Activated CD4-positive, alpha-beta T cell treated with anti-CD3 and anti-CD28 coated beads, Interleukin-2, amount 10 ng/mL, durations not matched to agents 7 days and 5 days (primary cell): ENCODE results near the gene PBX1. TPM values are rescaled to one million over a fixed set of nuclear protein-coding genes. Genes with fewer than 3 reads are reported as not detected.
"Not testable (repeated sequence)": the region's sequence is repeated elsewhere in the genome, so short reads cannot be mapped to it uniquely, and the experiment has no call there.

Experiments
- CTCF ChIA-PET: fragments of 350-600 bp; sonication (Branson Sonifier 250); formaldehyde crosslinking; loops from one replicate; lab custom pipeline; 2021; ENCODE audit warnings: antibody characterized with exemption; lab: Charles Lee
- POLR2A ChIA-PET: fragments of 350-600 bp; sonication (Branson Sonifier 250); formaldehyde crosslinking; loops from one replicate; lab custom pipeline; 2021; ENCODE audit warnings: antibody characterized with exemption; lab: Charles Lee
- DNase-seq: peaks from one replicate; pipeline ENCODE4 v3.0.0-alpha.2; 2020
- H3K27ac Mint-ChIP-seq: one replicate; pipeline ENCODE4 v1.8.0; 2021; ENCODE audit warnings: mild to moderate bottlenecking, moderate library complexity, mixed read lengths
- H3K27me3 Mint-ChIP-seq: one replicate; pipeline ENCODE4 v1.8.0; 2021; ENCODE audit warnings: mixed read lengths
- H3K36me3 Mint-ChIP-seq: one replicate; pipeline ENCODE4 v1.8.0; 2021; ENCODE audit warnings: low read depth, mixed read lengths
- H3K4me1 Mint-ChIP-seq: one replicate; pipeline ENCODE4 v1.8.0; 2021; ENCODE audit warnings: mixed read lengths
- H3K4me3 Mint-ChIP-seq: one replicate; pipeline ENCODE4 v1.8.0; 2021; ENCODE audit warnings: mild to moderate bottlenecking, moderate library complexity, mixed read lengths
- H3K9me3 Mint-ChIP-seq: one replicate; pipeline ENCODE4 v1.8.0; 2021; ENCODE audit warnings: mixed read lengths
- total RNA-seq, 2 experiments: library from RNA; stranded (reverse); gene quantifications; one replicate each; pipeline ENCODE4 v1.2.3, GENCODE V29; 2021

Gene PBX1
- total RNA-seq, result under 1 TPM; 0.12 to 0.15 TPM

DNA sequence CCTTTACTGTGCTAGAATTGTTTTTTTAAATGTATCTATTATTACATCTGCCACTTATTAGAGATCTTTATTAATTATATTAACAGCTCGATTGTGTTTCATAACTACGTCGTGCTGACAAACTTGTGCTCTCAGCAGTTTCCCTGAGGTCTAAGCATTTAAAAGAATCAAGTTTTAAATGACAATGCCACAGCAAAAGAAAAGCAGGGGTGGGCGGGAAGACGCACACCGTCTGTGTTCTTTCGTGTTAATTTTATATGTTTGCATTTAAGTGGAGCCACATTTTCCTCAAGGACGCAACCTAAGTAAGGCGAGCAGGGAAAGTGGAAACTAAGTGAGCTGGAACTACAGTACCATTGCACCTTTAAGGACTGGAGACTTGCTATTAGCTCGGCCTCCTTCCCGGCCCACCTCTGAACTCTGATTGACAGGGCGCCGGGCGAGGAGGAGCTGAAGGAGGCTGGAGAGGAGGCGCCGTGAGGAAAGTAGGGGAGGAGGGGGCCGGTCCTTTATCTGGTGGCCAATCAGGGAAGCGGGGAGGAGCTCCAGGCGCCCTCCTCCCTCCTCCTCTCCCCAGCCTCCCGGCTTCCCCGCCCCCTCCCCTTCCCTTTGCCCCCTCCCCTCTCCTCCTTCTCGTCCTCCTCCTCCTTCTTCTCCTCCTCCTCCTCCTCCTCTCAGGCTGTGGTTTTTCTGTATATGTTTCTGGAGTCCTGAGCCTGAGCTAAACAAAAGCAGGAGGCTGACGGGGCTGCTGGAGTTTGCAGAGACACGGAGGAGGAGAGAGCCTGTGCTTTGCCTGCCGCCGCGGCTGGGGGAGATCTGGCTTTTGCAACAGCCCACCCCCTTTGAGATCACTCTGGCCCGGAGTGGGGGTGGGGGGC, at the start of gene PBX1:
TSS of gene PBX1 (plus strand) at position 724 of the 881 bp plus-strand sequence.
- ChIA-PET CTCF (no interaction called here), POLR2A (no interaction called here)
- H3K4me3 Mint-ChIP-seq, result peak within 1 kb of the TSS; percentile 59
- H3K36me3 Mint-ChIP-seq, result no peaks in the 10 kb centered on the region
- no peaks in the 10 kb centered on the region for H3K9me3 Mint-ChIP-seq
- H3K27ac Mint-ChIP-seq, result no peak within 1 kb of the TSS
- peak; percentile 82 for DNase-seq
- peaks cover 6% of the 10 kb centered on the region for H3K4me1 Mint-ChIP-seq
- peaks cover 32% of the 10 kb centered on the region for H3K27me3 Mint-ChIP-seq

DNA sequence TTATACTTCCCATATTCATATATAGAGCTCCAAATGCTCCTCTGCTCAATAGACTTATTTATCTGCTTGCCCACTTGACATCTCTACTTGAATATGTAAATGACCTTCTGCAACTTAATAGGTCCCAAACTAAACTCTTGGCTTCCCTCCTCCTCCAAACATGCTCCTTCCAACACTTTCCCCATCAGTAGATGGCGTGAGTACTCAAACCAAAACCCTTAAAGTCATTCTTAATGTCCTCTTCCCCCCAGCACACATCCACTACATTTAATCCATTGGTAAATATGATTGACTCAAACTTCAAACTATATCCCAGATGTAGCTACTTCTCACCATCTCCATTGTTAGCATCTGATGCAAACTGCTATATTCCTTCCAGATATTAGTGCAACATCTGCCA, 48.5 kb upstream of the PBX1 start:
- POLR2A ChIA-PET, result no interaction called here
- H3K4me3 Mint-ChIP-seq, result no peak overlapping the region

DNA sequence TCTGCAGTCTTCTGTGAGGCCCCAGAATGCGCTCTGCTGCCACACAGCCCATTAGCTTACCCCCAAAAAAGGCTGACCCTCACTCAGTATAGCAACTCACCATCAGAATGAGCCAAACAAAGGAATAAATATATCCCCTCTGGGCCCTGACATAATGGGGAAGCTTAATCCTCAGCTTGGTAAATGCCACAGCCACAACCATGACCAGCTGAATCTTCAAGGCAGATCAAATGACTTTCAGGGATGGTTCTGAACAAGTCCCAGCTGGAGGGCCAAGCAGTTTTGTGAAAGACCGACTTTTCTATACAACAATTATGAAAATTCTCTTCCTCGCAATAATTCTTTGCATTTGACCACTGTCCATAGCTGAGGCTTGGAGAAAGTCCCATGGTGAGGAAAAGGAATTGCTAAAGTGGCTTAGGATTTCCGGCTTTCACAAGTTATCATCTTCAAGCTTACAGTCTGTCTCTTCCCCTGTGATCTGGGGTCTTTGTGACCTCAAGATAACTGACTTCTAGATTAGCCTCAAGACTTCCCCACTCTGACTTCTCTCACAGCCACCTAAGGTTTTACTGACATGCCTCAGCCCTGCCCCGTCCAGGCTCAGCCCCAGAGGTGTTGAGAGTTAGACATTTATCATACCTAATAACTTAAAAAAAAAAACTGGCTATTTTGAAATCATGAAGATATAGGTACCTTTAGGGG, 47.8 kb upstream of the PBX1 start:
- no peak overlapping the region for H3K27ac Mint-ChIP-seq
- DNase-seq, result no peak
- H3K4me1 Mint-ChIP-seq, result no peaks in the 10 kb centered on the region
- no peaks in the 10 kb centered on the region for H3K9me3 Mint-ChIP-seq
- no peaks in the 10 kb centered on the region for H3K36me3 Mint-ChIP-seq
- ChIA-PET CTCF (no interaction called here), POLR2A (no interaction called here)
- no peaks in the 10 kb centered on the region for H3K27me3 Mint-ChIP-seq
- no peak overlapping the region for H3K4me3 Mint-ChIP-seq

More for the DNA sequence above, 48.5 kb upstream of the PBX1 start:
- H3K27me3 Mint-ChIP-seq, result no peaks in the 10 kb centered on the region
- DNase-seq, result no peak
- no peaks in the 10 kb centered on the region for H3K36me3 Mint-ChIP-seq
- no peaks in the 10 kb centered on the region for H3K9me3 Mint-ChIP-seq
- H3K4me1 Mint-ChIP-seq, result no peaks in the 10 kb centered on the region
- CTCF ChIA-PET, result no interaction called here
- no peak overlapping the region for H3K27ac Mint-ChIP-seq

DNA sequence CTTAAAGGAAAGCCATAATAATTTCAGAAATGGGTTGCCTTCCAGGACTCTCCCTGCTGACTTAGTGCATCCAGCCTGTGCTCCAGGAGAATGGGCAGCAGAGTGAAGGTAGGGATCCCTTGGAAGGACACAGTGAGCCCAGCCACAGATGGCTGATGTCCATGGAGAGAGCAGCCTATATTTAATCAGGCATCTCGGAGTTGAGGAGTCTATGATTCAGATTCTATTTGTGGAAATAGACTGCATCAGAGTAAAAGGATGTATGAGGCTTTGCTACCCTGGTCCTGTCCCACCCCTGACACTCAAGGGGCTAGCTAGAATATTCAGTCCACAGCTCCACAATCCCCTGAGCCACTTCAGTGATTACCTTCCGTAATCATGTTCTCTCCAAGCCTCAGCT, 43.8 kb upstream of the PBX1 start:
- ChIA-PET CTCF (no interaction called here), POLR2A (no interaction called here)
- no peaks in the 10 kb centered on the region for H3K9me3 Mint-ChIP-seq
- no peak overlapping the region for H3K4me3 Mint-ChIP-seq
- no peak for DNase-seq
- H3K4me1 Mint-ChIP-seq, result no peaks in the 10 kb centered on the region
- no peak overlapping the region for H3K27ac Mint-ChIP-seq
- H3K36me3 Mint-ChIP-seq, result no peaks in the 10 kb centered on the region
- H3K27me3 Mint-ChIP-seq, result no peaks in the 10 kb centered on the region

DNA sequence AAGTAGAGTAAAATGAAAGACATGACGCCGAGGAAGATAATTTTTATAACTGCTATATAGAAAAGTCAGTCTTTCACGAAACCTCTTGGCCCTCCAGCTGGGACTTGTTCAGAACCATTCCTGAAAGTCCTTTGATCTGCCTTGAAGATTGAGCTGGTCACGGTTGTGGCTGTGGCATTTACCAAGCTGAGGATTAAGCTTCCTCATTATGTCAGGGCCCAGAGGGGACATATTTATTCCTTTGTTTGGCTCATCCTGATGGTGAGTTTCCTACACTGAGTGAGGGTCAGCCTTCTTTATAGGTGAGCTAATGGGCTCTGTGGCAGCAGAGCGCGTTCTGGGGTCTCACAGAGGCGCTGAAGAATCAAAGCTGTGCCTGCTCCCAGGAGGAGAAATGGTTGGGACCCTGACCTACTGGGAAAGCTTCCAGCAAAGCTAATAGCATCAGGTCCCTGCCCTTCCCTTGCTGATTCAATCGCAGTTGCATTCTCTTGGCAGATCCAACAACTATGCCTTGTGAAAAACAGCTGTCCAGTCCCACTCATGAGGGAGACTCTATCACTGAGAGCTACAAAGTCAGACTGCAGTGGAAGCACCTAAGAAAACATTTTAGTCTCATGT, 43.2 kb upstream of the PBX1 start:
- DNase-seq, result no peak
- POLR2A ChIA-PET, result no interaction called here

DNA sequence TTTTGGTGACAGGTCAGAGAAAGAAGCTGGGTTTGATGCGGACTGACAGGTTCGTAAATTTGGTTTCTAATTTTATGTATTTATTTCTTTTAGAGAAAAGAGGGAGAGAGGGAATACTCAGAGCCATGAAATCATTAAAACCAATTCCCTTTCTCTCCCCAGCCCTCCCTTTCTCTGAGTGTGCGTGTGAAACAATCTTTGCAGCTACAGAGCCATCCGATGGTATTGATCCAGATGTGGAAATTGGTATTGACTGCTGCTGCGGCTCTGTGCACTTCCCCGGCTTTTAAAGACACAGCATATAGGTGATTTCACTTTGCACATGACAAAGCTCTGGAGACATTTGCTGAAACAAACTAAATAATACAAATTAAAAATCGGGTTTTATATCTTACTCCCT, 42.4 kb upstream of the PBX1 start:
- POLR2A ChIA-PET, result no interaction called here
- DNase-seq, result no peak
- Mint-ChIP-seq H3K4me3 (no peak overlapping the region), H3K9me3 (no peaks in the 10 kb centered on the region), H3K36me3 (no peaks in the 10 kb centered on the region), H3K27ac (no peak overlapping the region), H3K27me3 (no peaks in the 10 kb centered on the region), H3K4me1 (no peaks in the 10 kb centered on the region)
- CTCF ChIA-PET, result no interaction called here

More for the DNA sequence above, 43.2 kb upstream of the PBX1 start:
- H3K4me3 Mint-ChIP-seq, result no peak overlapping the region
- no peak overlapping the region for H3K27ac Mint-ChIP-seq
- no peaks in the 10 kb centered on the region for H3K9me3 Mint-ChIP-seq
- CTCF ChIA-PET, result no interaction called here
- H3K27me3 Mint-ChIP-seq, result no peaks in the 10 kb centered on the region
- no peaks in the 10 kb centered on the region for H3K36me3 Mint-ChIP-seq
- H3K4me1 Mint-ChIP-seq, result no peaks in the 10 kb centered on the region

DNA sequence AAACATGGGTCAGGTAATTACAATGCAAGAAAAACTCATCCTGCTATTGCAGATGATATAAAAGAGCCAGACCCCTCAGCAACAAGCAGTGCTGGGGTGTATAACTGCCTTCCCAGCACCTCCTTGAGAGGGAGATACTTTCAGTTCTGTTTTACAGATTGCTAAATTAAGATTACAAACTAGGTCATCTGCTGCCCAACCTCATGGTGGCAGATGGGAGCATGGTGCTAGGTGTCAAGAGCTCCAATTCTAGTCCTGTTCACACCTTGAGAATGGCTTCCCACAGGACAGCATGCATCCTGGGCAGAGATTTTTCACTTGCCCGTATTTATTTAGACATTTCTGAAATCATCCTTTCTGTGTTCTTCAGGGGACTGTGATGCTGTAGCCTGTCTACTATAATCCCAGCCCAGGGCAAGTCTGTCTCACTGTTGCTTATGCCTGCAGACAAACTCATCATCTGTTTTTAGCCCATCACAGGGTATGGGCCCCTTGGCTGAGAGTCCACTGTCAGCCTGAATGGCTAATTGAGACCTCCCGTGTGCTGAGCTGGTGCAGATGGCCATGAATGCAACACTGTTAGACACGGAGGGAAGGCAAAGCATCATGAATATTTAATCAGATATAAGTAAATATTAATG, 40.2 kb upstream of the PBX1 start:
- ChIA-PET CTCF (no interaction called here), POLR2A (no interaction called here)
- Mint-ChIP-seq H3K4me3 (no peak overlapping the region), H3K9me3 (no peaks in the 10 kb centered on the region), H3K36me3 (no peaks in the 10 kb centered on the region), H3K27ac (no peak overlapping the region), H3K27me3 (no peaks in the 10 kb centered on the region), H3K4me1 (no peaks in the 10 kb centered on the region)
- no peak for DNase-seq

DNA sequence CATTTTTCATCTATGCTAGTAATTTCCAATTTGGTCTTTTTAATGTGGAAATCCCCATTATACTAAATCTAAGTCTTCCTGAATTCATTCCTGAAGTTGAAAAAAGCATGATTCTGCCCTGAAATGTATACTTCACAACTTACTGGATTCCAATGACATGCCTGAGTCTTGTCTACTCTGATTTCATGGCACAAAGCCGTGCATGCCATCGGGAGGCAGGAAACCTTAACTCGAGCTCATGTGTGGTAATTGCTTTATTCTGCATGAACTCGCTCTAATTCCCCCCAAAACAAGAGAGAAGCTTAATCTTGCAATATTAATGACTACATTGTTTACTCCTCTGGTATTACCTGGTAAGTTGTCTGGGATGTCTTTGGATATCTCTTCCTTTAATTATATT, 39.6 kb upstream of the PBX1 start:
- Mint-ChIP-seq H3K4me1 (no peaks in the 10 kb centered on the region), H3K36me3 (no peaks in the 10 kb centered on the region), H3K27ac (no peak overlapping the region), H3K4me3 (no peak overlapping the region), H3K27me3 (no peaks in the 10 kb centered on the region), H3K9me3 (no peaks in the 10 kb centered on the region)
- CTCF ChIA-PET, result no interaction called here
- POLR2A ChIA-PET, result no interaction called here
- DNase-seq, result no peak

DNA sequence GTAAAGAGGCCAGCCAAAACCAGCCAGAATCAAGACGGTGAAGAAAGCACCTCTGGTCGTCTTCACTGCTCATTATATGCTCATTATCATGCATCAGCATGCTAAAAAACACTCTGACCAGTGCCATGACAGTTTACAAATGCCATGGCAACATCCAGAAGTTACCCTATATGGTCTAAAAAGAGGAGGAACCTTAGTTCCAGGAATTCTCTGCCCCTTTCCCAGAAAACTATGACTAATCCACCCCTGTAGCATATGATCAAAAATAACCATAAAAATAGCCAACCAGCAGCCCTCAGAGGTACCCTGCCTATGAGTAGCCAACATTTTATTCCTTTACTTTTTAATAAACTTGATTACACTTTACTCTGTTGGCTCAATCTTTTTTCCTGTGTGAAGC, 34.2 kb upstream of the PBX1 start:
- no peak for DNase-seq
- H3K4me3 Mint-ChIP-seq, result no peak overlapping the region
- POLR2A ChIA-PET, result no interaction called here
- CTCF ChIA-PET, result no interaction called here
- H3K27me3 Mint-ChIP-seq, result no peaks in the 10 kb centered on the region
- H3K27ac Mint-ChIP-seq, result no peak overlapping the region
- peaks cover 9% of the 10 kb centered on the region for H3K9me3 Mint-ChIP-seq
- H3K36me3 Mint-ChIP-seq, result no peaks in the 10 kb centered on the region
- H3K4me1 Mint-ChIP-seq, result no peaks in the 10 kb centered on the region

DNA sequence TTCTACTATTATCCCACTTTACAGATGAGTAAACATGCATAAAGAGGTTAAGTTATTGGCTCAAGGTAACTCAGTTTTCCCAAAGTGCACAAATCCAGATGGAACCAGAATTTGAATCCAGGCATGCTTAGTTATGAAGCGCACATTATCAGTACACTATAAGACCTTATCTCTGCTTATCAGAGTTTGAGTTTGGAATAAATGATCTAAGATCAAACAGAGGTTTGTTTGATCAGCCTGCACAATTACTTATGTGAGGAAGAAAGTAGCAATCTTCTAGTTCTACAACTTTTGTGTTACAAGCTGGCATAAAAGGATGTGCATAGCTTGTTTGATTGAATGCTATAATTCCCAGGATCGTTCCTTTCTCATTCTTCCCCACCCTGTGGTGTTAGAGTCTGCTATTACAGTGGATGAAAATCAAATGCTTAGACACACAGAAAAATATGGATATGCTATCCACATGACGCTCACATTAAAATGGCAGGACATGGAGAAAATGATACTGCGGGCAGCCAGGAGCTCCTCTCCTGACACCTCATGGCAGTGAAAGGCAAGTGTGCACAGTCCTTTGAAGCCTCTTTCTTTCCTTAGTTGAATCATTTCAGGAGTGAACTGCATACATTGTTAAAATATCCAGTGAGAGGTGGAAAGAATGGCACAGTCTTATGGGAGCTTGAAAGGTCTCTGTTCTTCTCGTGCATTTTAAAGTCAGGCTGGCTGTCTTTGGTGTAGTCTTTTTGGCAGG, 23.9 kb upstream of the PBX1 start:
- no peaks in the 10 kb centered on the region for H3K9me3 Mint-ChIP-seq
- no peak for DNase-seq
- H3K27ac Mint-ChIP-seq, result no peak overlapping the region
- ChIA-PET CTCF (interaction anchor here (0.6 kb wide), 1 partner anchor 43 kb away, joined by 3 read pairs; no protein-coding TSS in a partner anchor), POLR2A (no interaction called here)
- no peaks in the 10 kb centered on the region for H3K36me3 Mint-ChIP-seq
- H3K4me3 Mint-ChIP-seq, result no peak overlapping the region
- no peaks in the 10 kb centered on the region for H3K4me1 Mint-ChIP-seq
- no peaks in the 10 kb centered on the region for H3K27me3 Mint-ChIP-seq

DNA sequence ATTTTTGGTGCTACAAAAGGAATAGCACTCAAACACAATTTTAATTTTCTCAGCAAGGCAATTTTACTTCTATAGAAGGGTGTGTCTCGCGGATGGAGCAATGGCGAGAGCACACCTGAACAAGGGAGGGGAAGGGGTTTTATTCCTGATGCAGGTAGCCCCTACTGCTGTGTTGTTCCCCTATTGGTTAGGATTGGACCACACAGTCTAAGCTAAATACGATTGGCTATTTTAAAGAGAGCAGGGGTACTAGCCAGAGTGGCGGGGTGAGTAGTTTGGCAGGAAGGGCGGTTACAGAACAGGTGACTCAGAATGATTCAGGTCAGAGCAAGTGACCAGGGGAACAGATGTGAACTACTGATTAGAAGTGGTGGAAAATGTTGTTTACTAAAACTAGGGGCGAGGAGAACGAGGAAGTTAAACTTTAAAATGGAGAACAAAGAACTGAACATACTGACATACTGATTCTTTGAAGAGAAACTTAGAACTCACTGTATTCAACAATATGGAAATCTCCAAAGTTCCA, 6.5 kb upstream of the PBX1 start:
- H3K27me3 Mint-ChIP-seq, CTCF ChIA-PET, H3K4me3 Mint-ChIP-seq, H3K36me3 Mint-ChIP-seq, POLR2A ChIA-PET, H3K27ac Mint-ChIP-seq, DNase-seq, H3K4me1 Mint-ChIP-seq: not testable (repeated sequence)
- peaks cover 17% of the 10 kb centered on the region for H3K9me3 Mint-ChIP-seq

DNA sequence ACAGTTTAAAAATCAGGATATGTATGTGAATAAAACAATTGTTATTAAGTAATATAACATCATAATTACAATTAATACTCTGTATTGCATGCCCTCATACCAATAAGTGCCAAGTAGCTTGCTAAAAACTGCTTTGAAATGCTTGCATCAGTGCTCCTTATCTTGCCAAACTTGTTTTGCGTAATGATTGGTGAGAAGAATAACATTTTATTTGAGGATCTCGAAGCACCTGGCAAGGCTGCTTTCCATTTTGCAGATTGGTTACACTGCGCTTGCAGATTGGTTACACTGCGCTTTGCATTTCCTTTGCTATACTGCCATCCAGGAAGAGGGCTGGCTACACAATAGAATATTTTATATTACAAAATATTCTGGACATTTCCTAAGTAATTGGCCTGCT, 1.7 kb upstream of the PBX1 start:
- no peak for DNase-seq
- CTCF ChIA-PET, result no interaction called here
- POLR2A ChIA-PET, result no interaction called here
- Mint-ChIP-seq H3K9me3 (peaks cover 9% of the 10 kb centered on the region), H3K36me3 (no peaks in the 10 kb centered on the region), H3K27ac (no peak overlapping the region), H3K27me3 (peaks cover 29% of the 10 kb centered on the region), H3K4me3 (no peak overlapping the region), H3K4me1 (peaks cover 6% of the 10 kb centered on the region)
